ENCODE data around the gene SDHB.

DNA sequence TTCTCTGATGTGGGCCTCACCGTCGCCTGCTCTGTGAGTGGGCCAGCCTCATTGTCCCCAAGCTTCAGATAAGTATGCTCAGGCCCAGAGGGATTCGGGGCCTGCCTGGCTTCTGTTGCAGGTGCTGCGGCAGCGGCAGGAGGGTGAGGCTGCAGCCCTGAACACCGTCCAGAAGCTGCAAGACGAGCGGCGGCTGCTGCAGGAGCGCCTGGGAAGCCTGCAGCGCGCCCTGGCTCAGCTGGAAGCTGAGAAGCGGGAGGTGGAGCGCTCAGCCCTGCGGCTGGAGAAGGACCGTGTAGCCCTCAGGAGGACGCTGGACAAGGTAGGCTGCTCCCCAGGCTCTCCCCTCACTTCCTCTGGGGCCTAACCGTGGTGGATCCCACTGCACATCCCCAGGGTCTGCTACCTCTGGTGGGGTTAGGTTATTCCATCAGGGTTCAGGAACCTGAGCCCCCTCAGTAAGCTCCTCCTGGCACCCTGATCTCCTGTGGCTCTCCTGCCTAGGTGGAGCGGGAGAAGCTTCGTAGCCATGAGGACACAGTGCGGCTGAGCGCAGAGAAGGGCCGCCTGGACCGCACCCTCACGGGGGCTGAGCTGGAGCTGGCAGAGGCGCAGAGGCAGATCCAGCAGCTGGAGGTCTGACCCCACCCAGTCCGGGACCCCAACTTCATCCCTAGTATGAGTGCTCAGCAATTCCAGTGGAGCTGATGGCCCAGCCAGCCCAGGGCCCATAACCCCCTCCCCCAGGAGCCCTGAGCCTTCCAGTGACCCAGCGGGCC, 83.5 kb downstream of the SDHB start:
- TF ChIP-seq, protein P1, sequence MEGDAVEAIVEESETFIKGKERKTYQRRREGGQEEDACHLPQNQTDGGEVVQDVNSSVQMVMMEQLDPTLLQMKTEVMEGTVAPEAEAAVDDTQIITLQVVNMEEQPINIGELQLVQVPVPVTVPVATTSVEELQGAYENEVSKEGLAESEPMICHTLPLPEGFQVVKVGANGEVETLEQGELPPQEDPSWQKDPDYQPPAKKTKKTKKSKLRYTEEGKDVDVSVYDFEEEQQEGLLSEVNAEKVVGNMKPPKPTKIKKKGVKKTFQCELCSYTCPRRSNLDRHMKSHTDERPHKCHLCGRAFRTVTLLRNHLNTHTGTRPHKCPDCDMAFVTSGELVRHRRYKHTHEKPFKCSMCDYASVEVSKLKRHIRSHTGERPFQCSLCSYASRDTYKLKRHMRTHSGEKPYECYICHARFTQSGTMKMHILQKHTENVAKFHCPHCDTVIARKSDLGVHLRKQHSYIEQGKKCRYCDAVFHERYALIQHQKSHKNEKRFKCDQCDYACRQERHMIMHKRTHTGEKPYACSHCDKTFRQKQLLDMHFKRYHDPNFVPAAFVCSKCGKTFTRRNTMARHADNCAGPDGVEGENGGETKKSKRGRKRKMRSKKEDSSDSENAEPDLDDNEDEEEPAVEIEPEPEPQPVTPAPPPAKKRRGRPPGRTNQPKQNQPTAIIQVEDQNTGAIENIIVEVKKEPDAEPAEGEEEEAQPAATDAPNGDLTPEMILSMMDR (IDR thresholded peaks at IDR 0.05), result no peak
- no peak for TF ChIP-seq POLR2A (IDR thresholded peaks at IDR 0.05)

All from breast epithelium (tissue), 3 donors.